ENCODE results near the gene NUP54.

DNA sequence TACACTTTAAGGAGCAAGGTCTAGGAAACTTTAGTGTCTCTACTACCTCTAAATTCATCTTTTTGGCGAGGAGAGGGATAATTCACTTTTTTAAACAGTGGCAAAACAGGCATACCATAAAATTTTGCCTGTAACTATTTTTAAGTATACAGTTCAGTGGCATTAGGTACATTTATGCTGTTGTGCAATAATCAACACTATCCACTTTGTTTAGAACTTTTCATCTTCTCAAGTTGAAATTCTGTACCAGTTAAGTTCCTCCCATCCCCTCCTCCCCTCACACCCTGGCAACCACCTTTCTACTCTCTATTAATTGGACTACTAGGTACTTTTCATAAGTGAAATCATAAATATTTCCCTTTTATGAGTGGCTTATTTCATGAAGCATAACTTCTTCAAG is 31.4 kb downstream of the NUP54 start:
- TF ChIP-seq POLR2AphosphoS5 (IDR thresholded peaks at IDR 0.05; ENCODE audit: low read depth, low read length): no peak
- no peak for TF ChIP-seq POLR2A (IDR thresholded peaks at IDR 0.05; ENCODE audit: low read depth, low read length)
- no peak for TF ChIP-seq TAF1 (IDR thresholded peaks at IDR 0.05; ENCODE audit: borderline replicate concordance, low read depth, low read length)
